PC-3 (cell line): ENCODE measurements around the gene SUSD6. TPM values are rescaled to one million over a fixed set of nuclear protein-coding genes. Genes with fewer than 3 reads are reported as not detected.

ENCODE experiments used
- ATAC-seq: fragments of 200-7000 bp; cut with Tn5 transposase; 2 replicates; pipeline ENCODE4 v1.9.1; 2020; ENCODE audit warnings: mild to moderate bottlenecking, moderate library complexity
- BruUV-seq: library from RNA; stranded (reverse); fragments of 400-500 nt; replicated peaks from 2 replicates; lab custom pipeline; 2021; lab: Mats Ljungman, UMichigan
- CTCF ChIA-PET: fragments of 300-600 bp; sonication (Branson Sonifier 250); formaldehyde crosslinking; loops from one replicate; lab custom pipeline; 2022; ENCODE audit warnings: antibody characterized with exemption; lab: Charles Lee
- POLR2A ChIA-PET: fragments of 300-600 bp; sonication (Branson Sonifier 250); formaldehyde crosslinking; loops from one replicate; lab custom pipeline; 2022; ENCODE audit warnings: antibody characterized with exemption; ENCODE audit not compliant: unreplicated experiment; lab: Charles Lee
- DNase-seq: peaks from one replicate; pipeline ENCODE4 v3.0.0-alpha.2; 2015
- H2AFZ ChIP-seq: fragments of 300-600 bp; sonication (generic); 2 replicates; pipeline ENCODE4 v1.6.0; 2016; ENCODE audit warnings: antibody characterized with exemption, low read length
- H3F3A ChIP-seq: fragments of 300-600 bp; sonication (generic); one replicate; pipeline ENCODE4 v1.6.0; 2017; ENCODE audit warnings: antibody characterized with exemption, low read length, control low read depth, mild to moderate bottlenecking; ENCODE audit not compliant: unreplicated experiment
- H3K27ac ChIP-seq: fragments of 300-600 bp; sonication (generic); 2 replicates; pipeline ENCODE4 v1.5.1; 2016; ENCODE audit warnings: mild to moderate bottlenecking, low read length
- H3K27me3 ChIP-seq: fragments of 300-600 bp; sonication (generic); 2 replicates; pipeline ENCODE4 v1.6.1; 2016; ENCODE audit warnings: low read length, mixed read lengths
- H3K36me3 ChIP-seq: fragments of 300-600 bp; sonication (generic); 2 replicates; pipeline ENCODE4 v1.6.1; 2016; ENCODE audit warnings: low read depth, mixed run types, low read length, mixed read lengths
- H3K4me1 ChIP-seq: fragments of 300-600 bp; sonication (generic); 2 replicates; pipeline ENCODE4 v1.5.1; 2016; ENCODE audit warnings: low read length; ENCODE audit not compliant: insufficient read depth
- H3K4me2 ChIP-seq: fragments of 300-600 bp; sonication (generic); 2 replicates; pipeline ENCODE4 v1.6.0; 2016; ENCODE audit warnings: low read length
- H3K4me3 ChIP-seq: fragments of 300-600 bp; sonication (generic); 2 replicates; pipeline ENCODE4 v1.5.1; 2016; ENCODE audit warnings: mild to moderate bottlenecking, low read length, mixed read lengths
- H3K79me2 ChIP-seq: fragments of 300-600 bp; sonication (generic); 2 replicates; pipeline ENCODE4 v1.6.1; 2017; ENCODE audit warnings: low read length, mixed read lengths
- H3K9ac ChIP-seq: fragments of 300-600 bp; sonication (generic); 2 replicates; pipeline ENCODE4 v1.6.0; 2016; ENCODE audit warnings: mild to moderate bottlenecking, low read length
- H3K9me2 ChIP-seq: fragments of 300-600 bp; sonication (generic); replicated peaks from 2 replicates; pipeline ENCODE4 v1.6.1; 2016; ENCODE audit warnings: mixed run types, low read length, mixed read lengths
- H3K9me3 ChIP-seq: fragments of 300-600 bp; sonication (generic); 2 replicates; pipeline ENCODE4 v1.6.1; 2016; ENCODE audit warnings: low read length, mixed read lengths
- H4K20me1 ChIP-seq: fragments of 300-600 bp; sonication (generic); 2 replicates; pipeline ENCODE4 v1.6.1; 2016; ENCODE audit warnings: low read length, mixed read lengths
- CTCF ChIP-seq: fragments of 300-600 bp; sonication (generic); conservative IDR thresholded peaks from 2 replicates; pipeline ENCODE4 v1.5.1; 2017; ENCODE audit warnings: antibody characterized with exemption, low read depth, mild to moderate bottlenecking, low read length
- EZH2 ChIP-seq: fragments of 300-600 bp; sonication (generic); IDR thresholded peaks from one replicate; pipeline ENCODE4 v1.6.1; 2017; ENCODE audit warnings: antibody characterized with exemption, mild to moderate bottlenecking, low read length; ENCODE audit not compliant: unreplicated experiment
- EZH2phosphoT487 ChIP-seq: fragments of 300-600 bp; sonication (generic); IDR thresholded peaks from 2 replicates; pipeline ENCODE4 v1.6.1; 2018; ENCODE audit warnings: mild to moderate bottlenecking, antibody characterized with exemption, low read length, borderline replicate concordance
- intact Hi-C: fragments of 100-400 bp; cut with micrococcal nuclease; formaldehyde crosslinking; loops from 2 replicates; pipeline ENCODE4 v1.9.0; 2023
- total RNA-seq: library from RNA; depleted of rRNA; stranded (reverse); fragments of >200 nt; gene quantifications from 2 replicates; pipeline ENCODE4 v1.2.3, GENCODE V29; 2014

Gene SUSD6
- total RNA-seq, 1 experiment from 2014 or later, result 6.1 TPM

GRCh38 chr14:69664865-69665526 is 53.6 kb downstream of the SUSD6 start:
- no peak for DNase-seq
- ChIA-PET CTCF (no interaction called here), POLR2A (no interaction called here)
- no peak for TF ChIP-seq CTCF
- TF ChIP-seq EZH2, result no peak
- no peak for TF ChIP-seq EZH2phosphoT487
- Histone ChIP-seq H3K9me3 (no peaks in the 10 kb centered on the region), H3K4me2 (no peak overlapping the region), H3K27ac (no peak overlapping the region), H3K36me3 (no peaks in the 10 kb centered on the region), H4K20me1 (no peaks in the 10 kb centered on the region), H3K27me3 (no peaks in the 10 kb centered on the region), H2AFZ (no peak overlapping the region), H3K4me1 (peaks cover 32% of the 10 kb centered on the region), H3K9me2 (no peaks in the 10 kb centered on the region), H3K4me3 (no peak overlapping the region), H3K79me2 (peaks cover 4% of the 10 kb centered on the region; the same call in 1 of the 2 replicates), H3F3A (peaks cover 10% of the 10 kb centered on the region), H3K9ac (no peak overlapping the region)
- ATAC-seq, result no peak
- intact Hi-C loops, result no loop called here
- BruUV-seq, result no TSS peak

GRCh38 chr14:69665631-69666030 is 54.2 kb downstream of the SUSD6 start:
- H3K4me1 ChIP-seq, result peaks cover 32% of the 10 kb centered on the region
- CTCF ChIA-PET, result no interaction called here

More at GRCh38 chr14:69665631-69666030, 54.2 kb downstream of the SUSD6 start:
- no peak for TF ChIP-seq EZH2phosphoT487
- TF ChIP-seq CTCF, result no peak
- no peak for TF ChIP-seq EZH2
- no peak overlapping the region for H3K4me3 ChIP-seq
- no peak overlapping the region for H2AFZ ChIP-seq
- H3K9me2 ChIP-seq, result no peaks in the 10 kb centered on the region
- H3K4me2 ChIP-seq, result no peak overlapping the region
- H3K79me2 ChIP-seq, result peaks cover 4% of the 10 kb centered on the region; the same call in 1 of the 2 replicates
- DNase-seq, result no peak
- POLR2A ChIA-PET, result no interaction called here
- H3K9me3 ChIP-seq, result no peaks in the 10 kb centered on the region
- no peak for ATAC-seq
- no peaks in the 10 kb centered on the region for H3K27me3 ChIP-seq
- no peak overlapping the region for H3K9ac ChIP-seq
- H3K36me3 ChIP-seq, result no peaks in the 10 kb centered on the region
- intact Hi-C loops, result loop anchor here (1.0 kb wide), 1 partner anchor 22 kb away; no protein-coding TSS in a partner anchor
- H3F3A ChIP-seq, result peaks cover 10% of the 10 kb centered on the region
- no TSS peak for BruUV-seq
- H3K27ac ChIP-seq, result no peak overlapping the region
- H4K20me1 ChIP-seq, result no peaks in the 10 kb centered on the region
